Activated T-cell treated with anti-CD3 and anti-CD28 coated beads, Interleukin-2, amount 50 U/mL, for 48 hours (primary cell): ENCODE data around the gene MYH9.
"Not testable (repeated sequence)": the region's sequence is repeated elsewhere in the genome, so short reads cannot be mapped to it uniquely, and the experiment has no call there.

Experiments
- DNase-seq, 2 experiments: peaks; one replicate each; pipeline ENCODE4 v3.0.0-alpha.2; 2020

Gene MYH9

DNA sequence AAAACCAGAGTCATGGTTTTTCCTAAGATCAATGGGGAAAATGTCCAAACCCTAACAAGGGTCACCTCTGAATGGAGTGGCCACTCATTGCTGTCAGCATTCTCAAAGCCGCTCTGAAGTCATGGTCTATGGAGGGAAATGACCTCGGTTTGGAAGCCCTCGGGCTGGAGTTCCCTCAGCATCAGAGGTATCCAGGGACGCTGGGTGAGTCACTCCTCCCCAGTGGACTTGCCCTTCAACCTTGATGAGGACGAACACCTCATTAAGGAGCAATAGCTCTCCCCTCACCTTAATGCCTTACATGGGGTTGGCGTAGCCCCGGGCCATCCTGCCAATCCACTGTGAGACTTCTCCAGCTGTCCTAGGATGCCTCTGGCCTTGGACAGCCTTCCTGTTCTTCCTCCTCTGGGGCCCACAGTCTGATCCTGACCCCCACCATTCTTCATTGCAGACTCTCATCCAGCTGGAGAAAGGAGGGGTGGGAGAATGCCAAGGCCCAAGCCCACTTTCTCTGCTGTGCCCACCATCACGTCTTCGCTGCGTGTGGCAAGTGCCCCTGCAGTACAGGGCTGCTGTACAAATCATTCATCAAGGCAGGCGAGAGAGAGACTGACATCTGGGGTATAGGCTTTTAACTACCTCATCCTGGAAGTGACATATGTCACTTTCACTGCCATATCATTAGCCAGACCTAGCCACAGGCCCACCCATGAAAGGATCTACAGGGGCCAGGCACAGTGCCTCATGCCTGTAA, 25.4 kb upstream of the MYH9 start:
- no peak for DNase-seq

GRCh38 chr22:36411589-36412258, 24.0 kb upstream of the MYH9 start:
- DNase-seq = peak; percentile 62 to 68

GRCh38 chr22:36409911-36410756, 22.4 kb upstream of the MYH9 start:
- peak; percentile 65 to 74 for DNase-seq

DNA sequence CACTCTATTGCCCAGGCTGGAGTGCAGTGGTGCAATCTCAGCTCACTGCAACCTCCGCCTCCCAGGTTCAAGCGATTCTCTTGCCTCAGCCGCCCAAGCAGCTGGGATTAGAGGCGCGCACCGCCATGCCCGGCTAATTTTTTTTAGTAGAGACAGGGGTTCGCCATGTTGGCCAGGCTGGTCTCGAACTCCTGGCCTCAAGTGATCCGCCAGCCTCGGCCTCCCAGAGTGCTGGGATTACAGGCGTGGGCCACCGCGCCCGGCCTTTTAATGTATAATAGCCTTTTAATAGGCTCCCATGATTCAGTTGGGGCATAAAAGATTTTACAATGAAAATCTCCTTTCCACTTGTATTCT, 21.8 kb upstream of the MYH9 start:
- not testable (repeated sequence) for DNase-seq

GRCh38 chr22:36409056-36409455, 21.3 kb upstream of the MYH9 start:
- no peak for DNase-seq

- no peak for DNase-seq
Measured at GRCh38 chr22:36406721-36407120, 19.0 kb upstream of the MYH9 start.

DNA sequence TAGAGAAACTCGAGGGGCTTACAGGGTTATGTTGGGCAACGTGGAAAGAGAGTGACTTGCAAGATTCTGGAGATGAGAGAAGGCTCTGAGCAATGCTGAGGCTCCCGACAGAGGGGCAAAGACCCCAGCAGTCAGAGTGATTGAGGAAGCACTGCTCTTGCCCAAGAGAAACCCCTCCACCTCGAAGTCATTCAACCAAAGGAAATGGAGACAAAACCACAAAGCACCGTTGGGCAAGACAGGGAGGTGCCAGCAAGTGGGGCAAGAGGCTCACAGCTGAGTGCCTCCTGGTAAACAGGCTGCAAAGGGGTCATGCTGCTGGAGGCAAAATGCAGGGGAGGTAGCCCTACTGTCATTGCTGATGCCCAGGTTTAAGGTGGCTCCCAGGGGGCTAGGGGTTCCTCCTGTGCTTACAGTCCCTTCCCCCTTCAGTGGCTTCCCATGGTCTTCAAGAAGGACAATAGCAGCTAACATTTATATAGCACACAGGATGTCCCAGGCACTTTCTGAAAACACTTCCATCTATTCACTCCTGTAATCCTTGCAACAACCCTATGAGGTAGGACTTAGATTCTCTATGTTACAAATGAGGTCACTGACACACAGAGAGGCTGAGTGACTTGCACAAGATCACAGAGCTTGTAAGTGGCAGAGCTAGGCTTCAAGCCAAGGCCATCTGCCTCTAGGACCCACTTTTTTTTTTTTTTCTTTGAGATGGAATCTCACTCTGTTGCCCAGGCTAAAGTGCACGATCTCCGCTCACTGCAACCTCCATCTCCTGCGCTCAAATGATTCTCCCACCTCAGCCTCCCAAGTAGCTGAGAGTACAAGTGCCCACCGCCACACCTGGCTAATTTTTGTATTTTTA, 18.1 kb upstream of the MYH9 start:
- DNase-seq = peak; percentile 52 to 58

DNA sequence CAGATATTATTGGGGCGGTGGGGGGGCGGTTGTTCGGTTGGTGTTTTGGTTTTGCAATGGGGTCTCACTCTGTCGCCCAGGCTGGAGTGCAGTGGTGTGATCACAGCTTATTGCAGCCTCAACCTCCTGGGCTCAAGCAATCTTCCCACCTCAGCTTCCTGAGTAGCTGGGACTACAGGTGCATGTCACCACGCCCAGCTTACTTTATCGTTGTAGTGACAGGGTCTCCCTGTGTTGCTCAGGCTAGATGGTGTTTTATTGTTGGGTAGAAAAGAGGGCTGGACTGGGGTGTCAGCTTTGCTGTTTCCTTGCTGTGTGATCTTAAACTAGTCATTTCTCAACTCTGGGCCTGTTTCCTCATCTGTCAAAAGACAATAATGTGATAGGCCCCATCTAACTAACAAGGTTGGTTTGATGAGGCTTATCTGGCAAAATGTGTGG, 17.5 kb upstream of the MYH9 start:
- DNase-seq = peak in 1 of 2 experiments; percentile 27

GRCh38 chr22:36404446-36404845, 16.7 kb upstream of the MYH9 start:
- no peak for DNase-seq

GRCh38 chr22:36399472-36399778, 11.7 kb upstream of the MYH9 start:
- no peak for DNase-seq

DNA sequence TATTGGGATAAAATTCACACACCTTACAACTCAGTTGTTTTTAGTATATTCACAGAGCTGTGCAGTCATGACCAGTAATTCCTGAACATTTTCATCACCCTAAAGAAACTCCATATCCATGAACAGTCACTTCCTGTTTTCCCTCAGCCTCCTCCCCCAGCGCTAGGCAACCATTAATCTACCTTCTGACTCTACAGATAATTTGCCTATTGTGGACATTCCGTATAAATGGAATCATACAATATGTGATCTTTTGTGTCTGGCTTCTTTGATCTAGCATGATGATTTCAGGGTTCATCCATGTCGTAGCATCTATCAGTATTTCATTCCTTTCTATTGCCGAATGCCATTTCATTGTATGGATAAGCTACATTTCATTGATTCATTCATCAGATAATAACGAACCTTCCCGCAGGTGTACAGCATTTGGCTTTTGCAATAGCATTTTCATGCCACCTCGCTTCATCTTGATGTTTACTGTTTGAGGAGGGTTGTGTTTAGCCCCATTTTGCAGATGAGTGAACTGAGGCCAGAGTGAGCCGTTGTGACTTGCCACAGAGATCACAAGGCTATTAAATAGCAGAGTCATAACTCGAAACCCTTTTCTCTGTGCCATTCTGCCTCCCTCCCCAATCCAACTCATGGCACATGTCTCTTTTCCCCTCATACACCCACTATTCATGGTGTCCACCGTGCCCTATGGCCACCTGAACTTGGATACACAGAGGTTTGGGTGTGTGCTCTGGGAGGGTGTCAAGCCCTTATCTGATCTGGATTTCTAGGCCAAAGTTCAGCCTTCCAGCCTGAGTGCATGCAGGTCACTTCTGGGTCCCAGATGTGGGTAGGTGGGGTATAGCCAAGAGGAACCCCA, 11.1 kb upstream of the MYH9 start:
- no peak for DNase-seq

DNA sequence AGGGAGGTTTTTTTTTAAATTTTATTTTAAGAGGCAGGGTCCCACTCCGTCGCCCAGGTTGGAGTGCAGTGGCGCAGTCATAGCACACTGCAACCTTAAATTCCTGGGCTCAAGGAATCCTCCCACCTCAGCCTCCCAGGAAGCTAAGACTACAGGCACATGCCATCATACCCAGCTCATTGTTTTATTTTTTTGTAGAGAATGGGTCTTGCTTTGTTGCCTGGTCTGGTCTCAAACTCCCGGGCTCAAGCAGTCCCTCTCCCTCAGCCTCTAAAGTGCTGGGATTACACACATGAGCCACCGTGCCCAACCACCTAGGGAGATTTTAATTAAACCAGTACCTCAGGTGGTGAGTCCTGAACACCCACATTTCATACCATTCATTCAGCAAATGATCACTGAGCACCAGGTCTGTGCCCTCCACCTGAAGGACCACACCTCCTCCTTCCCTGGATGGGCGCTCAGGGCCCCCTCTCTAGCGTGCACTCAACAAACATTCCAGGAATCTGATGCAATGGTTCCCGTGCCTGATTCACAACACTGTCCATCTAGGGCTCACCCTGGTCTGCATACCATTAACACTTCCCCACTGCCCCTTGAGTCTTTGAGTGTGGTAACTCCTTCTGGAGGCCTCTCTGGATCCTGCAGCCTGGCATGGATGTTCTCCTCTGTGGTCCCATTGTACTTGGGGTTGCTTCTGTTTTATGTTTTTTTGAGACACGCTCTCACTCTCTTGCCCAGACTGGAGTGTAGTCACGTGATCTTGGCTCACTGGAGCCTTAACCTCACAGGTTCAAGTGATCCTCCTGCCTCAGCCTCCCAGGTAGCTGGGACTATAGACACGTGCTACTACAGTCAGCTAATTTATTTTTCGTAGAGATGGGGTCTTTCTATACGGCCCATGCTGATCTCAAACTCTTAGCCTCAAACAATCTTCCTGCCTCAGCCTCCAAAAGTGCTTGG, 9.6 kb upstream of the MYH9 start:
- no peak for DNase-seq

GRCh38 chr22:36395915-36396314, 8.1 kb upstream of the MYH9 start:
- DNase-seq = no peak

DNA sequence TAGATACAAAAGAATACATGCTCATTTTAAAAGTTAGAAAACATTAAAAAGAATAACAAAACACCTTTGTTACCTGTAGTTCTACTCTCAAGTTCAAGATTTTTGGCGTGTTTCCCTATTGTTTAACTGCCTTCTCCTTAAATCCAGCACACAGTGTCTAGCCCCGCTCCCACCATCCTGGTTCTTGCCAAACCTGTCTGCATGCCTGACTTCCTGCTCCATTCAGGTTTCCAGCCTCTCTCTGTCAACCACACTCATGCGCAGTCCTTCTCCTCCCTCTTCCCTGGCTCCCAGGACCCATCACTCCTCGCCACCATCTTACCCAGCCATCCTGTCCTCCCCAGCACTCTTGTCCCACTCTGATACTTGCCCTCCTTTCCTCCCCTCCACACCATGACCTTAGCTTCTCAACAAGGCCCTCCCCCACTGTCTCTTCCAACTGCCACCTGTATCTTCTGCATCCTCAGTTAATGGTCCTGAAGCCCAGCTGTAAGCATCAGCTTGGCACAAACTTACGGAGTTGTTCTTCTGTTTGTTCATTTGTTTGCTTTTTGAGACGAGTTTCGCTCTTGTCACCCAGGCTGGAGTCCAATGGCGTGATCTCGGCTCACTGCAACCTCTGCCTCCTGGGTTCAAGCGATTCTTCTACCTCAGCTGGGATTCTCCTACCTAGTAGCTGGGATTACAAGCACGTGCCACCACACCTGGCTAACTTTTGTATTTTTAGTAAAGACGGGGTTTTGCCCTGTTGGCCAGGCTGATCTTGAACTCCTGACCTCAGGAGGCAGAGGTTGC, 7.5 kb upstream of the MYH9 start:
- no peak for DNase-seq

- DNase-seq = no peak
Measured at GRCh38 chr22:36391638-36392037, 3.9 kb upstream of the MYH9 start.

DNA sequence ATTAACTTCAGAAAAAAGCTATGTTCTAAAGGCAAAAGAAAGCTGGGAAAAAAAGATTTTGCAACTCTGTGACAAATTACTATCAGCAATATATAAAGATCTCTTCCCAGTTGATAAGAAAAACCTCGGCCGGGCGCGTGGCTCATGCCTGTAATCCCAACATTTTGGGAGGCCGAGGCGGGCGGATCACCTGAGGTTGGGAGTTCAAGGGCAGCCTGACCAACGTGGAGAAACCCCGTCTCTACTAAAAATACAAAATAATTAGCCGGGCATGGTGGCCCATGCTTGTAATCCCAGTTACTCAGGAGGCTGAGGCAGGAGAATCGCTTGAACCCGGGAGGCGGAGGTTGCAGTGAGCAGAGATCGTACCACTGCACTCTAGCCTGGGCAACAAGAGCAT, 1.4 kb upstream of the MYH9 start:
- DNase-seq = not testable (repeated sequence)

GRCh38 chr22:36387709-36387958, 133 bp downstream of the MYH9 start:
- no peak for DNase-seq

- DNase-seq = peak; percentile 75 to 82
Measured at GRCh38 chr22:36386900-36387708, 663 bp downstream of the MYH9 start.

- peak; percentile 77 to 79 for DNase-seq
Measured at GRCh38 chr22:36386351-36386899, 1.3 kb downstream of the MYH9 start.
